ENCODE results near the gene RNF7. TPM values are rescaled to one million over a fixed set of nuclear protein-coding genes. Genes with fewer than 3 reads are reported as not detected.

RNF7 gene
- total RNA-seq, 2 donors from 2014 or later: 106 to 111 TPM

- DNase-seq: no peak
- no peak for TF ChIP-seq CTCF (conservative IDR thresholded peaks at IDR 0.05)
- Mint-ChIP-seq H3K27me3 (ENCODE audit: insufficient read depth) (no peaks in the 10 kb centered on the region), H3K9me3 (peaks cover 7% of the 10 kb centered on the region), H3K4me3 (no peak overlapping the region), H3K4me1 (peaks cover 30% of the 10 kb centered on the region), H3K27ac (no peak overlapping the region), H3K36me3 (ENCODE audit: low read depth) (no peaks in the 10 kb centered on the region)
- Histone ChIP-seq H3K4me1 (ENCODE audit: control insufficient read depth, insufficient read depth, low read length) (peaks cover 19% of the 10 kb centered on the region), H3K9me3 (ENCODE audit: control insufficient read depth, low read length) (no peaks in the 10 kb centered on the region), H3K27me3 (ENCODE audit: control insufficient read depth, insufficient read depth, low read length, poor library complexity, severe bottlenecking) (no peaks in the 10 kb centered on the region), H3K27ac (ENCODE audit: low read depth, low read length) (no peak overlapping the region), H3K36me3 (ENCODE audit: control insufficient read depth, insufficient read depth, low read length) (no peaks in the 10 kb centered on the region), H3K9ac (ENCODE audit: extremely low read depth, low read length, poor library complexity, severe bottlenecking) (no peak overlapping the region), H3K4me3 (ENCODE audit: low read length) (no peak overlapping the region)
- WGBS, 2 experiments (ENCODE audit: insufficient coverage in 1 of 2, insufficient read length in 1 of 2): 82 to 94% methylated on average over 4 to 5 of the region's 5 CpGs
These were observed 57.6 kb downstream of the RNF7 start for GRCh38 chr3:141795741-141796080.

GRCh38 chr3:141796081-141796888, 58.2 kb downstream of the RNF7 start:
- H3K9me3 Mint-ChIP-seq: peaks cover 7% of the 10 kb centered on the region
- no peaks in the 10 kb centered on the region for H3K36me3 Mint-ChIP-seq (ENCODE audit: low read depth)
- TF ChIP-seq CTCF (conservative IDR thresholded peaks at IDR 0.05): no peak
- WGBS, 2 experiments (ENCODE audit: insufficient coverage in 1 of 2, insufficient read length in 1 of 2): 91% methylated on average over 9 to 11 of the region's 11 CpGs
- peak overlapping the region; percentile 74 for H3K4me3 ChIP-seq (ENCODE audit: low read length)
- H3K4me1 Mint-ChIP-seq: peaks cover 30% of the 10 kb centered on the region
- H3K4me3 Mint-ChIP-seq: no peak overlapping the region
- peak; percentile 61 for DNase-seq
- peak overlapping the region; percentile 98 for H3K27ac Mint-ChIP-seq
- no peak overlapping the region for H3K9ac ChIP-seq (ENCODE audit: extremely low read depth, low read length, poor library complexity, severe bottlenecking)
- H3K27me3 Mint-ChIP-seq (ENCODE audit: insufficient read depth): no peaks in the 10 kb centered on the region
- peaks cover 19% of the 10 kb centered on the region for H3K4me1 ChIP-seq (ENCODE audit: control insufficient read depth, insufficient read depth, low read length)
- H3K27ac ChIP-seq (ENCODE audit: low read depth, low read length): no peak overlapping the region
- no peaks in the 10 kb centered on the region for H3K9me3 ChIP-seq (ENCODE audit: control insufficient read depth, low read length)
- H3K36me3 ChIP-seq (ENCODE audit: control insufficient read depth, insufficient read depth, low read length): no peaks in the 10 kb centered on the region
- no peaks in the 10 kb centered on the region for H3K27me3 ChIP-seq (ENCODE audit: control insufficient read depth, insufficient read depth, low read length, poor library complexity, severe bottlenecking)

Other genes starting within 250 kb of the RNF7 start
- not detected for gene GRK7, start 25.1 kb downstream of the RNF7 start, total RNA-seq
- gene ATP1B3, start 138.3 kb downstream of the RNF7 start, total RNA-seq: 100 to 1,000 TPM; 182 to 194 TPM

All from endodermal cell (in vitro differentiated cells).